ENCODE measurements around the gene SORL1. TPM values are rescaled to one million over a fixed set of nuclear protein-coding genes. Genes with fewer than 3 reads are reported as not detected.

Gene SORL1
- total RNA-seq, 1 experiment from 2014 or later, result 4.9 TPM

GRCh38 chr11:121606354-121606753 is 154.2 kb downstream of the SORL1 start:
- no peaks in the 10 kb centered on the region for H4K20me1 ChIP-seq (ENCODE audit: insufficient read depth)
- no peaks in the 10 kb centered on the region for H3K9me2 ChIP-seq (ENCODE audit: insufficient read depth)
- no peaks in the 10 kb centered on the region for H3K36me3 ChIP-seq (ENCODE audit: low read depth)
- no peak overlapping the region for H3K27ac ChIP-seq
- peaks cover 72% of the 10 kb centered on the region for H3K27me3 ChIP-seq (ENCODE audit: insufficient read depth, low read depth)
- ChIA-PET POLR2A (ENCODE audit: unreplicated experiment) (no interaction called here), CTCF (no interaction called here)
- H3K9me3 ChIP-seq (ENCODE audit: insufficient read depth, low read depth), result no peaks in the 10 kb centered on the region
- DNase-seq, result no peak
- H3K4me3 ChIP-seq, result no peak overlapping the region
- H2AFZ ChIP-seq, result no peak overlapping the region
- no TSS peak for BruUV-seq (replicated peaks)
- H3F3A ChIP-seq (ENCODE audit: insufficient read depth, low read depth), result no peaks in the 10 kb centered on the region
- H3K79me2 ChIP-seq (ENCODE audit: low read depth), result no peaks in the 10 kb centered on the region
- no peak overlapping the region for H3K4me2 ChIP-seq
- no peaks in the 10 kb centered on the region for H3K4me1 ChIP-seq (replicated peaks; ENCODE audit: insufficient read depth)
- TF ChIP-seq, protein P1, sequence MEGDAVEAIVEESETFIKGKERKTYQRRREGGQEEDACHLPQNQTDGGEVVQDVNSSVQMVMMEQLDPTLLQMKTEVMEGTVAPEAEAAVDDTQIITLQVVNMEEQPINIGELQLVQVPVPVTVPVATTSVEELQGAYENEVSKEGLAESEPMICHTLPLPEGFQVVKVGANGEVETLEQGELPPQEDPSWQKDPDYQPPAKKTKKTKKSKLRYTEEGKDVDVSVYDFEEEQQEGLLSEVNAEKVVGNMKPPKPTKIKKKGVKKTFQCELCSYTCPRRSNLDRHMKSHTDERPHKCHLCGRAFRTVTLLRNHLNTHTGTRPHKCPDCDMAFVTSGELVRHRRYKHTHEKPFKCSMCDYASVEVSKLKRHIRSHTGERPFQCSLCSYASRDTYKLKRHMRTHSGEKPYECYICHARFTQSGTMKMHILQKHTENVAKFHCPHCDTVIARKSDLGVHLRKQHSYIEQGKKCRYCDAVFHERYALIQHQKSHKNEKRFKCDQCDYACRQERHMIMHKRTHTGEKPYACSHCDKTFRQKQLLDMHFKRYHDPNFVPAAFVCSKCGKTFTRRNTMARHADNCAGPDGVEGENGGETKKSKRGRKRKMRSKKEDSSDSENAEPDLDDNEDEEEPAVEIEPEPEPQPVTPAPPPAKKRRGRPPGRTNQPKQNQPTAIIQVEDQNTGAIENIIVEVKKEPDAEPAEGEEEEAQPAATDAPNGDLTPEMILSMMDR (conservative IDR thresholded peaks at IDR 0.05), result no peak
- TF ChIP-seq EZH2 (IDR thresholded peaks at IDR 0.05; ENCODE audit: low read depth), result no peak
- intact Hi-C loops (cut with micrococcal nuclease; ENCODE audit: unreplicated experiment), result no loop called here

DNA sequence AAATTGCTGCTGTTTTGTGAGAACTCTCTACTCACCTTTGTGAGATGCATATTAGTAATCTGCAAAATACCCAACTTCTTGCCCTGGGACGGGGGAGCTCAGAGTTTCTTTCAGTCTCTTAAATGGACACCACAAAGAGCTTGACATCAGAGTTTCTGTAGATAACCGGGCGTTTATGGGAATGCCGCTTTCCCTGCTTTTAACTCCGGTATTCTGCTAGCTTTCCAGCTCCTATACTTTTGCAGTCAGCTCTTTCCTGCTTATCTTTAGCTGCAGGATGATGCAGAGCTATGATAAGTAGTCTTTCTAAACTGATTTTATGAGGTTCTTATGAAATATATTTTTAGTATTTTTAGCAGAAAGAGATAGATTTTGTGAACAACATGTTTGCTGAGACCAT is 155.2 kb downstream of the SORL1 start:
- Histone ChIP-seq H3K27me3 (ENCODE audit: insufficient read depth, low read depth) (peaks cover 73% of the 10 kb centered on the region), H3K9me3 (ENCODE audit: insufficient read depth, low read depth) (no peaks in the 10 kb centered on the region), H3K4me1 (replicated peaks; ENCODE audit: insufficient read depth) (no peaks in the 10 kb centered on the region), H3K9me2 (ENCODE audit: insufficient read depth) (no peaks in the 10 kb centered on the region), H3K79me2 (ENCODE audit: low read depth) (no peaks in the 10 kb centered on the region), H2AFZ (no peak overlapping the region), H3F3A (ENCODE audit: insufficient read depth, low read depth) (no peaks in the 10 kb centered on the region), H3K4me3 (no peak overlapping the region), H3K36me3 (ENCODE audit: low read depth) (no peaks in the 10 kb centered on the region), H3K27ac (no peak overlapping the region), H4K20me1 (ENCODE audit: insufficient read depth) (no peaks in the 10 kb centered on the region), H3K4me2 (no peak overlapping the region)
- BruUV-seq (replicated peaks), result no TSS peak
- ChIA-PET POLR2A (ENCODE audit: unreplicated experiment) (no interaction called here), CTCF (no interaction called here)
- intact Hi-C loops (cut with micrococcal nuclease; ENCODE audit: unreplicated experiment), result no loop called here
- DNase-seq, result no peak
- TF ChIP-seq, protein P1 (conservative IDR thresholded peaks at IDR 0.05), result no peak
- TF ChIP-seq EZH2 (IDR thresholded peaks at IDR 0.05; ENCODE audit: low read depth), result no peak

GRCh38 chr11:121608545-121609098 is 156.5 kb downstream of the SORL1 start:
- Histone ChIP-seq H3K9me3 (ENCODE audit: insufficient read depth, low read depth) (no peaks in the 10 kb centered on the region), H3K79me2 (ENCODE audit: low read depth) (no peaks in the 10 kb centered on the region), H3K27me3 (ENCODE audit: insufficient read depth, low read depth) (peaks cover 60% of the 10 kb centered on the region), H3K27ac (no peak overlapping the region), H3K4me3 (no peak overlapping the region), H3K4me2 (no peak overlapping the region), H3K9me2 (ENCODE audit: insufficient read depth) (no peaks in the 10 kb centered on the region), H3K4me1 (replicated peaks; ENCODE audit: insufficient read depth) (no peaks in the 10 kb centered on the region), H3K36me3 (ENCODE audit: low read depth) (no peaks in the 10 kb centered on the region), H2AFZ (no peak overlapping the region), H3F3A (ENCODE audit: insufficient read depth, low read depth) (no peaks in the 10 kb centered on the region), H4K20me1 (ENCODE audit: insufficient read depth) (no peaks in the 10 kb centered on the region)
- no peak for TF ChIP-seq EZH2 (IDR thresholded peaks at IDR 0.05; ENCODE audit: low read depth)
- TF ChIP-seq, protein P1 (conservative IDR thresholded peaks at IDR 0.05), result no peak
- intact Hi-C loops (cut with micrococcal nuclease; ENCODE audit: unreplicated experiment), result no loop called here
- DNase-seq, result no peak
- ChIA-PET POLR2A (ENCODE audit: unreplicated experiment) (no interaction called here), CTCF (interaction anchor here (0.6 kb wide), 1 partner anchor 316 kb away, joined by 4 read pairs; the partner anchor contains the start of gene SC5D)
- BruUV-seq (replicated peaks), result no TSS peak
